ENCODE data around the gene WDR3.

The WDR3 gene

DNA sequence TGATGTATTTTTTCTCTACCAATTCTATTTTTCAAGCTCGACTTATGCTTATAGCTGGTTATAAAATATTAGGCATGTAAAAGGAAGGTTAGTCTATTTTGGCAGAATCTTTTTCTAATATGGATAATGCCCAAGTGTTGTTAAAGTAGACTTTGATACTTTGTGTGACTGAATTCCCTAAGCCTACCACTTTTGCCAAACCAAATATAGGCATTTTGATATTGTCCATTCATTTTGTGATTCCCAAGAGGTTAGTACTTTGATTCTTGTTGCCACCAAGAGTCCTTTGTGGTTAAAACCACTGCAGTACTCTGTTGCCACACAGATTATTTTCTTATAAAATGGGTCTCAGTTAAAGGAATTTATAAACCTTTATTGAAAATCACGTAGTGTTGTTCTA lies 4.2 kb downstream of the WDR3 start:
- no peak for FAIRE-seq
- no peak for DNase-seq (ENCODE audit: insufficient read length, low spot score)

DNA sequence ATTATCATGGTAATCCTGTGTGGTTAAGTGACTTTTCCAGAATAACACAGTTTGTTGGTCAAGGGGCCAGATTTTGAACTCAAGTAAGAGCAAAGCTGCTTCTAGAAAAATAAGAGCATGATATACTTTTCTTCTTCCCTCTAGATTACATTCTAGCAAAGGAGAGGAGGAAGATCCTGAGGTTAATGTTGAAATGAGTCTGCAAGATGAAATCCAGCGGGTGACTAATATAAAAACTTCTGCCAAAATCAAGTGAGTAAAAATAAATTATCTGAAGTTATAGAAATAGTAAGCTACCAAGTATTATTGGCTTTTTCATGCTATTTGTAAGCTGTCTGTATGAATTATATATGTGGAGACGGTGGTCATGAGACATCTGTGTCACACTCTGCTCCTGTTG lies 12.8 kb downstream of the WDR3 start:
- DNase-seq (ENCODE audit: insufficient read length, low spot score) = no peak
- FAIRE-seq = no peak

DNA sequence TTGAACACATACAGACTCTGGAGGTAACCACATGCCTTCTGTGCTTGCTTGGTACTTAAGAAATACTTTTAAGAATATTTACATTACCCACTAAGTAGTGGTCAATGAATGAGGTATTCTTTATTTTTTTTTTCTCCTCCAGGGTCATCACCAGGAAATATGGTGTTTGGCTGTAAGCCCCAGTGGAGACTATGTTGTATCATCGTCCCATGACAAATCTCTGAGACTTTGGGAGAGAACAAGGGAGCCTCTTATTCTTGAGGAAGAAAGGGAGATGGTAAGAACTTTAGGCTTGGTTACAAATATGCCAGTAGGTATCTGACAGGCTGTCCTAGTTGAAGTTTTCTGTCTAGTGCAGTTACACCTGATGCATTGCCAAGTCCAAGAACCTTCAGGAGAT lies 22.8 kb downstream of the WDR3 start:
- no peak for DNase-seq (ENCODE audit: insufficient read length, low spot score)
- FAIRE-seq = no peak

DNA sequence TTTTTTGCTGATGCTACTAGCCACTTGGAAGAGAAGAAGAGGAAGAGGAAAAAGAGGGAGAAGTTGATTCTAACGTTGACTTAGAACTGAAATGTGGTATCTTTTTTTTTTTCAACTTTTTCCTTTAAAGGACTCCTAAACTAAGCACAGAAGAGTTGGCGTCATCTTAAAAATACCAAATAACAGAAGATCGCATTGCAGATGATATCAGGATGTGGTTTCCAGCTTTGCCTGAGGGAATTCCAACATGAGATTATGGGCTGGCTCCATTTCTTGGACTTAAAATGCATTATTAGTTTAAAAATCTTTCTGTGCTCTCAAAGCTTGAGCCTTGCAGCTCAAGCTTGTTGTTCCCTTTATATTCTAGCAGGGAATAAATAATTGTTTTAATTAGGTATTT lies 29.8 kb downstream of the WDR3 start:
- FAIRE-seq (no peak), DNase-seq (ENCODE audit: insufficient read length, low spot score) (no peak)

DNA sequence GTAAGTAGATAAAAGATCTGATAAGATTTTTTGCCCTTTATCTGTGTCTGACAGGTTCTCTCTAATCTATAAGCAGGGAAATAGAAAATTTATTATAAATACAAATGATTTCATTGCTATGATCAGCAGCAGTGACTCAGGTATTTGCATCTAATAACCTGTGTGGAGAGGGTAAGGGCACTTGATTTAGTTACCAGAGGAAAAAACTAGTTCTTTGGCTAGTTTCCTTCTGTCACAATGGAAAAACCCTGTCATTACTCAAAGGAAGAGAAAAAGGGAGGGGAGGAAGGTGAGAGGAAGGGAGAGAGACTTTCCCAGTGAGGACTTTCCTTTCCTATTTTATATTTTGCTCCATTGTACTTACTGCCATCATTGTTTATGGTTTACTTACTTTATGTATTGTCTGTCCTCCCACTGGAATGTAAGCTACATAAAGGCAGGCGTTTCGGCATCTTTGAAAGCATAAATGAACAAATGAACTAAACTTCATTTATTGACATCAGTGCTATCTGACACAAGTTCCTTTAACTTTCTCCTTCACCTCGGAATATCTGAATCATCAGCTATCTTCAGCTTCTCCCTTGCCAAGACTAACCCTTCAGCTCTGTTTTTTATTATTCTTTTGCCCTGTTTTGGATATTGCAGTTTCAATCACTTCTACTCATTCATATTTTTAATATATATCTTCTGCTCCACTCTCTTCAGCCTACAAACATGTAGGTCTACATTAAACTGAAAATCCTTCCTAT lies 34.9 kb downstream of the WDR3 start:
- no peak for FAIRE-seq
- no peak for DNase-seq (ENCODE audit: insufficient read length, low spot score)

DNA sequence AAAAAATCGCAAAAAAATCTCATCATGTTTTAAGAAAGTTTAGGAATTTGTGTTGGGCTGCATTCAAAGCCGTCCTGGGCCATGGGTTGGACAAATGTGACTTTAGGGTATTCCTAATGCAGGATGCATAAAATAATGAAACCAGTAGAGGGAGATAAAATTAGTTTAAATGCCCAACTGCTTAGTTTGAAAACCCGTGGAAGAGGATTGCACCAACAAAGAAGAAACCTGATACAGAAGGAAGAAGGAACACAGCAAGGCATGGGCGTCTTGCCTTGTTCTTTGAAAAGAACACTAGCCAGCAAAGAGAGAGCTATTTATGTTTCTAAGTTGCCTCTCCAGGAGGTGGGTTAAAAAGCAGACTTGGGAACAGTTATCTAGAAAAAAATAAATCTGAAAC lies 37.9 kb downstream of the WDR3 start:
- FAIRE-seq (no peak), DNase-seq (ENCODE audit: insufficient read length, low spot score) (peak; percentile 2)

DNA sequence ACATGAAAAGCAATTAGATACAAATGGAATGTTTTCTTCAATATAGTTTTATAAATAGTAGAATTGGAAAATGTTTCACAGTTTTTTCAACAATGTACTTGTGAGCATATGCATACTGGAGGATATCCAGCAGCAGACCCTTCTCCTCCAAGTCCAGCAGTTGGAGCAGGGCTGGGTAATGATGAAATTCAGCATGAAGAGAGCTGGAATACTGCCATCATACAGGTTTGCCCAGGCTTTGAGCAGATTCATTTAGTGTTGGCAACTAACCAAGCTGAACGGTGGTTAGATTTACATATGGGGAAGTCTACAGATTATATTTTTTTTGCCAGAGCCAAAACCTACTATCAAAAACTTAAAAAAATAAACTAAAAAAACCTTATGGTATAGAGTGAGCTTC lies 38.3 kb downstream of the WDR3 start:
- FAIRE-seq (no peak), DNase-seq (ENCODE audit: insufficient read length, low spot score) (no peak)

DNA sequence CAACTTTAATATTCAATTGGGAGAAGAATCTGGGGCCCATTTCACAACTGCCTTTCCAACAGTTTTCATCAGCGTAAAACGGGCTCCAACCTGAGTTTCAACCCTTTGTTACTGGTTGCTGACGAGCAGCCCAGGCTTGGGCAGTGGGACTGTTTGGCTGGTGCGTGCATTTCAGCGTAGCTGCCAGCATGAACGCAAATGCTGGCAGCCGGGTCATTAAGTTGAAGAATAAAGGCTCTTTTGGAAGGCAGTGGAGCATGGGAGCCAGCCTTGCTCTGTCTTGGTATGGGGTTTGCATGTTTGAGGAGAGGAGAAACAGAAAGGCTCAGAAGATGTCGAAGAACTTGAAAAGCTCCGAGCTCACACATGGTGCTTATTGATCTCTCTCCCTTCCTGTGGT lies 40.7 kb downstream of the WDR3 start:
- FAIRE-seq (no peak), DNase-seq (ENCODE audit: insufficient read length, low spot score) (no peak)

DNA sequence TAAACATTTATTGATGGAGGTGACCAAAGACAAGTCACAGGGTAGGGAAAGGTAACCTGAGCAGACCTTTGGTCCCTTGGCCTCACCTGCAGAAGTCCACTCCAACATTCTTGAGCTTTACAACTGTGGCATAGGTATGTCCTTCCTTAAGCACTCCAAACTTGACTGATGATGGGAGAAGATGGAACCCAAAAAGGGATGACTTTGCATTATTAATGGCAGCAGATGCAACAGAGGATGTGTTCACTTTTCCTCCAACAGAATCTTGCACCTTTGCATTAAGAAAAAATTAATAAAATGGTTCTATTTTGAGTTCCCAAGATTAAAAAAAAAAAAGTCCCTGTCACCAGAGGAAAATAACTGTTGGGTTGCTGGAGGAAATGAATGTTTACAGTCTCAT lies 42.2 kb downstream of the WDR3 start:
- FAIRE-seq (no peak), DNase-seq (ENCODE audit: insufficient read length, low spot score) (no peak)

DNA sequence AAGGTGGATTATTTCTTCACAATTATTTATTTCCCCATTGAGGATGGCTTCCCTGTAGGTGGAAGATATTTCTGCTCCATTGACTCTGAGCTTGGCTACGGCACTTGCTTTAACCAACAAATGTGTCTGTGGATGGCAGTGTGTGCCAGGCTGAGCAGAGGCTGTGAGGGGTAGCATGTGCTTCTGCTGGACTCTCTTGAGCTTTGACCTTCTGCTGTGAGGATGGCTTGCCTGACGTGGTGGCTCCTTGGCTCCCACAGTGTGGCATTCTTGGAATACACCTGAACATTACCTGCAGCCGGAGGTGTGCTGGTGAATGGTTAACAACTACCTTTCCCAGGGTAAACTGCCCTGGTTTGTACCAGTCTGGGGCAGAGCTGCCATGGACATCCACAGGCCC lies 46.8 kb downstream of the WDR3 start:
- DNase-seq (ENCODE audit: insufficient read length, low spot score) (no peak), FAIRE-seq (no peak)

DNA sequence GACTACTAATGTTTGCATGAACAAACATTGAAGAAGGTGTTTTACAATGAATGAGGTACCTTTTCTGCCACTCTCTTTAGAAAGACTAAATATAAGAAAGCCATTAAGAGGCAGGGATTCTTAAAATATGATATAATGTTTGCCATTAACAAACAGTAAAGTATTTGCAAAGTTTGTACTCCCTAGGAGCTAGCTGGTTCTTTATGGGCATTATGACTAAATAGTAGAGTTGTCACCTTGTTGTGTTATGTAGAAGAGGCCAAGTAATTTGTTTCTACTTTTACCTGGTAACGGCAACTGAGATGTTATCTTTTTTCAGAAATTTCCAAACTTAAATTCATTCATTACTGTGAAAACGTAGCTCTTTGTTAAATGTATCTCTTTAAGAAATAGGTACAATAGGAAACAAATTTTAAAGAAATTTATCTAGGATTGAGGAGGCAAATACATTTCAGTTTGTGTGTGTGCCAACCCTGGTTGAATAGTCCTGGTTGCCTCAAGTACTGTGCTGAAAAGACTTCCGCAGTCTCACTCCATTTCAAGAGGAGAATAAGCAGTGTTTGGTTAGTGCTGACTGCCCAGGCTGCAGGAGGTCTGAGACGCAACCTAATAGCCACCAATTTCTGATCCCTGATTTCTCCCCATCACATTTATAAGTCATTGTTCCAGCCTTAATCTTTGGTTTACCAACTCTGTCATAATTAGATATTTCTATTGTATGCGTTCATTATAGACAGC lies 52.1 kb downstream of the WDR3 start:
- no peak for FAIRE-seq
- DNase-seq (ENCODE audit: insufficient read length, low spot score) = no peak

DNA sequence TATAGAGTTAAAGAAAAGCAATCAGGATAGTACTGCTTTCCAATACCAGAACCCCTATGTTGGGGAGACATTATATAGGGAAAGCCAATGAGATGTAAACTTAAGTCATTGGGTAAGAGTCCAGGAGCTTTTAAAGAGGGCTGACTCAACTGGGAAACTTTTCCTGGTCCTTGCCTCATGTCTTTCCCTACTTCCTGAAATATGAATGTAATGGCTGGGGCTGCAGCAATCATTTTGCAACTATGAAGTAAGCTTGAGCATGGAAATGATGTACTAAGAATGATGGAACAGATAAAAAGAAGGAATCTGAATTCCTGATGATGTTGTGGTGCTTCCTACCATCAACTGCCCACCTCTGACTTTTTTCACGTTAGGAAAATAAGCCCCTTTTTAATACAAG lies 55.7 kb downstream of the WDR3 start:
- no peak for DNase-seq (ENCODE audit: insufficient read length, low spot score)

DNA sequence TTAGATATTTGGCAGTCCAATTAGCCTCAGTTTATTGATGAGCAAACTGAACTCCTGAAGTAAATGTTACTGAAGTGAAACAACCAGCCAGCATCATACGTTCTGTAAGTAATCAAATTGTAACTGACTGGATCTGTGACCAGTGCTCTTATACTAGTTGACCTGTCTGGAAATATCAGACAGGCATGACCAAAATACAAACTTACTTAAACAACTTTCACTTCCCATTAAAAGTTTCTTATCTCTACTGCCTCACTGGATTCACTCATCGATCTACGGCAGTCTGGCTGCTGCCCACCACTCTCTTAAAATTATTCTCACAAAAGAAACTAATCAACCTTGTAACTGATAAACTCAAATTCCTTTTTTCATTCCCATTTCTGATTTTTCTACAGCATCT lies 56.4 kb downstream of the WDR3 start:
- FAIRE-seq (no peak), DNase-seq (ENCODE audit: insufficient read length, low spot score) (no peak)

More for the DNA sequence above, 55.7 kb downstream of the WDR3 start:
- FAIRE-seq = no peak

DNA sequence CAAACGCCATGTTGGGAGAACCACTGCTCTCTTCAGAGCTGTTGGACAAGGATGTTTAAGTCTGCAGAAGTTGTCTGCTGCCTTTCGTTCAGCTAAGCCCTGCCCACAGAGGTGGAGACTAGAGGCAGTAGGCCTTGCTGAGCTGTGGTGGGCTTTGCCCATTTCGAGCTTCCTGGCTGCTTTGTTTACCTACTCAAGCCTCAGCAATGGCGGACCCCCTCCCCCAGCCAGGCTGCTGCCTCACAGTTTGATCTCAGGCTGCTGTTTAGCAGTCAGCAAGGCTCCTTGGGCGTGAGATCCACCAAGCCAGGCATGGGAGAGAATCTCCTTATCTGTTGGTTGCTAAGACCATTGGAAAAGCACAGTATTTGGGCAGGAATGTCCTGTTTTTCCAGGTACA lies 74.8 kb downstream of the WDR3 start:
- FAIRE-seq (no peak), DNase-seq (ENCODE audit: insufficient read length, low spot score) (no peak)

DNA sequence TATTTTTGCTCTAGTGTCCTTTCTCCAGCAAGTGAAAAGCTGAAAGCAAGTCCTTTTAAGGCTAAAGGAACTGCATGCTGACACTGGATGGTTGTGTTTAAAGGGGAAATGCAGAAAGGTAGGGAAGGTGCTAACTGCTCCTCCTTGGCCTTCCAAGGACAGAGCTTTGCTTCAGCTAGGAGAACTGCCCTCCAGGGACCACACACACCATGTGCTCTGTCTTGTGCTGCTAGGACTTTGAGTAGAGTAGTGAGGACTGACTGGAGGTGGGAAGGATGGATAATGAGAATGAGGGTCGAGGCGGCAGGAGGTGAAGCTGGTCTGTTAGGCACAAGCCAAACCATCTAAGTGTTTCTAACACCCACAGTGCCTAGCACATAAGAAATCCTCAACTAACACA lies 77.9 kb downstream of the WDR3 start:
- no peak for FAIRE-seq

DNA sequence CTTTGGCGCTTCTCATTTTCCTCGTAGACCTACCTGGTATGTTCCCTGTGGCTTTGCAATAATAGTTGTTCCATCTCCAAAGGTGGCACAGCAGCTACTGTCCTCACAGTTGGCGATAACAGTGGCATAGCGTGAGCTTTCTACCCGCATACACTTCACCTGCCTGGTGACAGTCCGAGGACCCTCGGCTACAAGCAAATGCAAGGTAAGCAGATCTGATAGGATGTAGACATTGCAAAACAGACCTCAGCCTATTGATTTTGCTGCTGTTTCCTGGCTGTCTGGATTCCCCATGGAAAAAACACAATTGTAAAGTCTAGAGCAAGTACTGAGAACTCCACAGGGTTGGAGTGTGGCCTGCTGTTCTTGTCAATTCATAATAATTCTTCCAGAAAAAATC lies 78.5 kb downstream of the WDR3 start:
- no peak for DNase-seq (ENCODE audit: insufficient read length, low spot score)
- FAIRE-seq = no peak

More for the DNA sequence above, 77.9 kb downstream of the WDR3 start:
- DNase-seq (ENCODE audit: insufficient read length, low spot score) = no peak

DNA sequence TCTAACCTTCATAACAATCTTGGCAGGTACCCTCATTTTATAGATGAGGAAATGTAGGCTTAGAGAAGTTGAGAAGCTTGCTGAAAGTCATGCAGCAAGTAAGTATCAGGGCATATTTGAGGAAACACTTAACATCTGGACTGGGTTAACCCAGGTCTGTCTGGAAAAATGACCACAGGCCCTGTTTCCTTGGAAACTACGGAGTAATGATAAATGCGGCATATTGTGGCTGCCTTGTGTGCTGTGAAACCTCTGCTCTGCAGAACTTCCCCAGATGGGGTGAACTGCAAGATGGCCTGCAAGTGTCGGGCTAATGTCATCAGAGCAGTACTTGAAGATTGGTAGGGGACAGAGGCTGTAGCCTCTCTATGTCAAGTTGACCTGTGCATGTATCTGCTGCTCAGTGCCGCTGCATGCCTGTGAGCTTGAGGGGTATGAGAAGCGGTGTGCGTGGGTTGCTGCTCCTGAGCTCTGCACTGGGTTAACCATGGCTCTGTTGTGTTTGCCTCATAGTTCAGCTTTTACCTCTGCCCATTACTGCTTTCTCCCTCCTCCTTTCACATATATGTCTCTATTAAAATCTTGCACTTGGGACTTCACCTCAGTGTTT lies 83.1 kb downstream of the WDR3 start:
- no peak for FAIRE-seq
- no peak for DNase-seq (ENCODE audit: insufficient read length, low spot score)

DNA sequence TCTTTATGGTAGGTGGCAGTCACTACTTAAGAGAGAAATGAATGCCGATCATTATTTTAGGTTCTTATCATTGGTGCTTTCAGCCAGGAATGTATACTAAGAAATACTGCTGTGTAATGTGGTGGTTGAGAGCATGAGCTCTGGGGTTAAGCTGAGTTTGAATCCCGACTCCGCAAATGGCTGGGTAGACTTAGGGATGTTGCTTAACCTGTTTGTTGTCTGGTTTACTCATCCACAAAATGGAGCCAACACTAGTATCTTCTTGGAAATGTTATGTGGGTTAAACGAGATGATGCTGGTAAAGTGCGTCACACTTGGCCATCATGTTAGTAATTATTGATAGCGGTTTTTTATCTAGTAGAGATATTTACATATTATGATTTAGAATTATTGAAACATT lies 83.8 kb downstream of the WDR3 start:
- DNase-seq (ENCODE audit: insufficient read length, low spot score) (no peak), FAIRE-seq (no peak)

DNA sequence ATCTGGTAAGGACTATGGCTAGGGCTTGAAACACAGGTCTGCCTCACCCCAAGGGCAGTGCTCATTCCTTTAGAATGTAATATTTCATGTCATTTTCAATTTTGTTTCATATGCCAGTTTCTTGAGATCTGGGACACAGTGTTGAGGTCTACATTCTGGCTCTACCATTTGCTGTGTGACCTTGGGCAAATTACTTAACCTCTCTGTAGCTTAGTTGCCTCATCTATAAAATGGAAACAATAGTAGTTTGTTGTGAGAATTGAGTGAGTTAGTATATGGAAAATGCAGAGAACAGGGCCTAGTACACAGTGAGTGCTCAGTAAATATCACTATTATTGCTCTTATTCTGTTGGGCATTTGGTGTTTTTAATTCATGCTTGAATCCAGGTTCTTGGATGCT lies 84.4 kb downstream of the WDR3 start:
- DNase-seq (ENCODE audit: insufficient read length, low spot score) (no peak), FAIRE-seq (no peak)
